OCI-LY3 (cell line): ENCODE data around the gene SIK1.
"Not testable (repeated sequence)": the region's sequence is repeated elsewhere in the genome, so short reads cannot be mapped to it uniquely, and the experiment has no call there.

Source experiments
- H2AFZ ChIP-seq: fragments of 200-600, 300-600 bp; shearing (Covaris generic); 2 replicates; pipeline ENCODE4 v1.6.0; 2014; ENCODE audit warnings: antibody characterized with exemption, low read depth, low read length
- H3K27ac ChIP-seq: fragments of 200-600, 300-600 bp; sonication (generic); 2 replicates; pipeline ENCODE4 v1.5.1; 2014; ENCODE audit warnings: mild to moderate bottlenecking, low read length, moderate library complexity, mixed read lengths
- H3K27me3 ChIP-seq: fragments of 200-600, 300-600 bp; sonication (generic); 2 replicates; pipeline ENCODE4 v1.6.1; 2014; ENCODE audit warnings: low read depth, low read length, mixed read lengths
- H3K36me3 ChIP-seq: fragments of 200-600, 300-600 bp; sonication (generic); replicated peaks from 2 replicates; pipeline ENCODE3; 2014; ENCODE audit warnings: low read depth, low read length, mixed read lengths
- H3K4me1 ChIP-seq: fragments of 300-600, 200-600 bp; sonication (generic); 2 replicates; pipeline ENCODE4 v1.6.1; 2014; ENCODE audit warnings: low read length, mixed read lengths
- H3K4me2 ChIP-seq: fragments of 200-600, 300-600 bp; sonication (generic); 2 replicates; pipeline ENCODE4 v1.6.1; 2014; ENCODE audit warnings: low read length, mixed read lengths
- H3K4me3 ChIP-seq: fragments of 300-600, 200-600 bp; sonication (generic); 2 replicates; pipeline ENCODE4 v1.5.1; 2014; ENCODE audit warnings: antibody characterized with exemption, mild to moderate bottlenecking, low read length, moderate library complexity
- H3K79me2 ChIP-seq: fragments of 300-600, 200-600 bp; shearing (Covaris generic); 2 replicates; pipeline ENCODE4 v1.6.1; 2014; ENCODE audit warnings: mild to moderate bottlenecking, low read length, mixed read lengths
- H3K9ac ChIP-seq: fragments of 300-600, 200-600 bp; shearing (Covaris generic); 2 replicates; pipeline ENCODE4 v1.6.0; 2014; ENCODE audit warnings: mild to moderate bottlenecking, low read length, moderate library complexity
- H3K9me3 ChIP-seq: fragments of 200-600, 300-600 bp; shearing (Covaris generic); 2 replicates; pipeline ENCODE4 v1.6.1; 2014; ENCODE audit warnings: low read length, mixed read lengths; ENCODE audit not compliant: insufficient read depth
- H4K20me1 ChIP-seq: fragments of 200-600, 300-600 bp; sonication (generic); 2 replicates; pipeline ENCODE4 v1.6.1; 2016; ENCODE audit warnings: low read length, mixed read lengths; ENCODE audit not compliant: insufficient read depth

SIK1 gene

GRCh38 chr21:43442571-43442970 is 15.6 kb upstream of the SIK1 start:
- H3K9me3 ChIP-seq, H3K27ac ChIP-seq: not testable (repeated sequence)

GRCh38 chr21:43440835-43441727 is 14.2 kb upstream of the SIK1 start:
- not testable (repeated sequence) for H4K20me1 ChIP-seq, H3K9ac ChIP-seq, H3K4me2 ChIP-seq, H3K9me3 ChIP-seq, H3K27me3 ChIP-seq, H3K4me1 ChIP-seq, H3K79me2 ChIP-seq, H2AFZ ChIP-seq, H3K36me3 ChIP-seq, H3K4me3 ChIP-seq, H3K27ac ChIP-seq

More at GRCh38 chr21:43442571-43442970, 15.6 kb upstream of the SIK1 start:
- not testable (repeated sequence) for H3K27me3 ChIP-seq, H3K4me2 ChIP-seq, H2AFZ ChIP-seq, H3K9ac ChIP-seq, H3K4me1 ChIP-seq, H4K20me1 ChIP-seq, H3K4me3 ChIP-seq, H3K36me3 ChIP-seq, H3K79me2 ChIP-seq

GRCh38 chr21:43439316-43440075 is 12.6 kb upstream of the SIK1 start:
- H3K27ac ChIP-seq, H3K4me2 ChIP-seq, H3K4me1 ChIP-seq, H2AFZ ChIP-seq, H3K4me3 ChIP-seq, H3K36me3 ChIP-seq, H3K9me3 ChIP-seq, H3K27me3 ChIP-seq, H3K9ac ChIP-seq, H3K79me2 ChIP-seq, H4K20me1 ChIP-seq: not testable (repeated sequence)

- H3K4me2 ChIP-seq, H3K27me3 ChIP-seq, H3K4me3 ChIP-seq, H3K79me2 ChIP-seq, H3K36me3 ChIP-seq, H4K20me1 ChIP-seq, H3K4me1 ChIP-seq, H2AFZ ChIP-seq, H3K9me3 ChIP-seq, H3K9ac ChIP-seq, H3K27ac ChIP-seq: not testable (repeated sequence)
Observed at GRCh38 chr21:43436272-43436671, 9.3 kb upstream of the SIK1 start.

GRCh38 chr21:43433340-43434136 is 6.6 kb upstream of the SIK1 start:
- H2AFZ ChIP-seq, H3K36me3 ChIP-seq, H3K4me1 ChIP-seq, H4K20me1 ChIP-seq, H3K4me3 ChIP-seq, H3K9me3 ChIP-seq, H3K27me3 ChIP-seq, H3K4me2 ChIP-seq, H3K79me2 ChIP-seq, H3K27ac ChIP-seq, H3K9ac ChIP-seq: not testable (repeated sequence)

- H2AFZ ChIP-seq, H3K9me3 ChIP-seq, H3K79me2 ChIP-seq, H3K9ac ChIP-seq, H3K4me2 ChIP-seq, H3K27ac ChIP-seq, H3K4me3 ChIP-seq, H3K36me3 ChIP-seq, H3K4me1 ChIP-seq, H3K27me3 ChIP-seq, H4K20me1 ChIP-seq: not testable (repeated sequence)
Observed at GRCh38 chr21:43430830-43431416, 4.0 kb upstream of the SIK1 start.

GRCh38 chr21:43428964-43429363 is 2.0 kb upstream of the SIK1 start:
- not testable (repeated sequence) for H3K27ac ChIP-seq, H3K9ac ChIP-seq, H3K4me2 ChIP-seq, H3K79me2 ChIP-seq, H3K36me3 ChIP-seq, H3K4me3 ChIP-seq, H4K20me1 ChIP-seq, H3K27me3 ChIP-seq, H3K4me1 ChIP-seq, H3K9me3 ChIP-seq, H2AFZ ChIP-seq

- H3K4me3 ChIP-seq, H3K4me2 ChIP-seq, H3K4me1 ChIP-seq, H3K9me3 ChIP-seq, H3K9ac ChIP-seq, H3K79me2 ChIP-seq, H2AFZ ChIP-seq, H3K27me3 ChIP-seq, H3K27ac ChIP-seq, H3K36me3 ChIP-seq, H4K20me1 ChIP-seq: not testable (repeated sequence)
Observed at GRCh38 chr21:43427242-43427559, 270 bp upstream of the SIK1 start.

GRCh38 chr21:43426004-43426403 is 927 bp downstream of the SIK1 start:
- not testable (repeated sequence) for H2AFZ ChIP-seq, H3K9me3 ChIP-seq, H3K27ac ChIP-seq, H3K9ac ChIP-seq, H3K4me3 ChIP-seq, H3K27me3 ChIP-seq, H3K36me3 ChIP-seq, H3K4me2 ChIP-seq, H3K79me2 ChIP-seq, H3K4me1 ChIP-seq, H4K20me1 ChIP-seq
